Spleen (tissue), 11 donors: ENCODE measurements around the gene IL1R2. TPM values are rescaled to one million over a fixed set of nuclear protein-coding genes. Genes with fewer than 3 reads are reported as not detected.

Experiments
- DNase-seq: peaks from one replicate; pipeline ENCODE4 v3.0.0-alpha.2; 2020
- H3K27ac ChIP-seq, 8 donors: fragments of 200-600 bp; sonication (generic) in 7 of 8; 1 replicate in 4 of 8; 2 replicates in 4 of 8; pipeline versions ENCODE4 v1.5.0 to v1.8.0; 2016 to 2021; ENCODE audit warnings: inconsistent platforms in 4 of 8, mild to moderate bottlenecking in 4 of 8, moderate library complexity in 1 of 8
- H3K27me3 ChIP-seq, 7 donors: fragments of 200-600 bp; sonication (generic) in 6 of 7; replicated peaks in 1 of 7; 1 replicate in 4 of 7; 2 replicates in 3 of 7; pipeline versions ENCODE4 v1.5.0 to v1.8.0; 2016 to 2021; ENCODE audit warnings: inconsistent platforms in 3 of 7, mild to moderate bottlenecking in 1 of 7
- H3K36me3 ChIP-seq, 6 donors: fragments of 200-600 bp; sonication (generic) in 5 of 6; 1 replicate in 4 of 6; 2 replicates in 2 of 6; pipeline versions ENCODE4 v1.5.0 to v1.8.0; 2016 to 2021; ENCODE audit warnings: inconsistent platforms in 2 of 6
- H3K4me1 ChIP-seq, 6 donors: fragments of 200-600 bp; sonication (generic) in 5 of 6; 1 replicate in 3 of 6; 2 replicates in 3 of 6; pipeline versions ENCODE4 v1.5.0 to v1.8.0; 2016 to 2021; ENCODE audit warnings: inconsistent platforms in 3 of 6
- H3K4me3 ChIP-seq, 8 donors: fragments of 200-600 bp; sonication (generic) in 7 of 8; 1 replicate in 4 of 8; 2 replicates in 4 of 8; pipeline versions ENCODE4 v1.5.0 to v1.8.0; 2016 to 2021; ENCODE audit warnings: inconsistent platforms in 4 of 8, mild to moderate bottlenecking in 4 of 8, moderate library complexity in 2 of 8
- H3K9me3 ChIP-seq, 8 donors: fragments of 200-600 bp; sonication (generic) in 7 of 8; 1 replicate in 4 of 8; 2 replicates in 4 of 8; pipeline versions ENCODE4 v1.5.0 to v1.8.0; 2016 to 2021; ENCODE audit warnings: inconsistent platforms in 4 of 8
- CTCF ChIP-seq, 11 experiments: fragments of 200-600 bp in 7 of 11; fragments of 450-650 bp in 4 of 11; sonication (generic) in 4 of 11; IDR thresholded peaks in 8 of 11; conservative IDR thresholded peaks in 3 of 11; 1 replicate in 7 of 11; 2 replicates in 4 of 11; pipeline versions ENCODE4 v1.4.0 to v1.8.0; 2016 to 2021; ENCODE audit warnings: antibody characterized with exemption in 11 of 11, inconsistent platforms in 4 of 11, mild to moderate bottlenecking in 1 of 11
- POLR2A ChIP-seq, 3 donors: fragments of 450-650 bp; IDR thresholded peaks; one replicate each; pipeline ENCODE4 v1.5.1; 2017; ENCODE audit warnings: antibody characterized with exemption in 3 of 3, mild to moderate bottlenecking in 1 of 3
- POLR2AphosphoS5 ChIP-seq, 3 donors: sonication (generic); formaldehyde crosslinking; IDR thresholded peaks; one replicate each; pipeline ENCODE4 v1.5.1; 2017; ENCODE audit warnings: antibody characterized with exemption in 3 of 3
- WGBS, 5 donors: extraction: QIAGEN DNeasy Blood & Tissue Kit in 3 of 5; methylation state at CpG; one replicate each; pipeline versions ENCODE4 v1.1.5 to v1.1.7; 2013 to 2018; 5-methylcytosine and 5-hydroxymethylcytosine counted together
- intact Hi-C: fragments of 100-400 bp; cut with DNase I; formaldehyde crosslinking; loops from one replicate; pipeline ENCODE4 v1.15.0; 2023; ENCODE audit warnings: low total_unique reads
- polyA plus RNA-seq, 3 donors: library from polyadenylated mRNA; stranded (reverse); fragments of 200-250 nt; gene quantifications; one replicate each; pipeline ENCODE4 v1.2.1, GENCODE V29; 2013
- total RNA-seq, 7 donors: library from RNA; depleted of rRNA in 3 of 7; stranded (reverse); fragments of >200 nt in 3 of 7; fragmentation: NEBNext Ultra II Directional in 4 of 7; extraction: Animal tissue kit (Norgen Biotek cat#: 25700) in 4 of 7; gene quantifications; one replicate each; pipeline versions ENCODE4 v1.1.0 to v1.2.1, GENCODE V29; 2016 to 2021
- donor health status: healthy with polysubstance abuse.
- donor health status: DM: no; HTN: no; CAD: no; lungs with moderate emphysema.
- donor health status: DM: no; HTN: no; CAD: no.
- donor health status: Bipolar disorder and iron deficiency.
- donor health status: healthy.
- donor health status: DM: no; HTN: no; CAD: no.
- donor health status: DM: yes; HTN: yes; CAD: no.

Gene IL1R2
- total and polyA plus RNA-seq, 10 donors = 20.1 to 607 (median 116) TPM

- intact Hi-C loops = no loop called here
- DNase-seq = no peak
- Histone ChIP-seq H3K4me1 (peaks cover 0 to 21% (median 2%) of the 10 kb centered on the region in 6 donors), H3K27ac (peak overlapping the region in 4 of 8 donors; percentile 73 to 94 (median 86)), H3K27me3 (no peaks in the 10 kb centered on the region), H3K9me3 (peaks cover 0 to 11% (median 2%) of the 10 kb centered on the region in 8 donors), H3K36me3 (no peaks in the 10 kb centered on the region), H3K4me3 (no peak overlapping the region)
- TF ChIP-seq CTCF (IDR thresholded peaks at IDR 0.05 in 8 of 11, conservative IDR thresholded peaks at IDR 0.05 in 3 of 11) (no peak), POLR2A (IDR thresholded peaks at IDR 0.05) (no peak)
- 50 to 71% (median 64%) methylated on average over 4 of the region's 4 CpGs for WGBS, 5 donors
These were observed 35.0 kb upstream of the IL1R2 start for GRCh38 chr2:101956465-101957438.

- Histone ChIP-seq H3K9me3 (peaks cover 0 to 11% (median 2%) of the 10 kb centered on the region in 8 donors), H3K27ac (peak overlapping the region in 7 of 8 donors; percentile 41 to 94 (median 76)), H3K4me3 (peak overlapping the region in 1 of 8 donors; percentile 23), H3K36me3 (no peaks in the 10 kb centered on the region), H3K4me1 (peaks cover 0 to 24% (median 2%) of the 10 kb centered on the region in 6 donors), H3K27me3 (no peaks in the 10 kb centered on the region)
- DNase-seq = no peak
- WGBS, 5 donors = 0 to 42% (median 0%) methylated on average over 2 of the region's 2 CpGs
- intact Hi-C loops = no loop called here
- no peak for TF ChIP-seq POLR2AphosphoS5 (IDR thresholded peaks at IDR 0.05)
- no peak for TF ChIP-seq POLR2A (IDR thresholded peaks at IDR 0.05)
- no peak for TF ChIP-seq CTCF (IDR thresholded peaks at IDR 0.05 in 8 of 11, conservative IDR thresholded peaks at IDR 0.05 in 3 of 11)
These were observed 33.7 kb upstream of the IL1R2 start for GRCh38 chr2:101958061-101958460.

- peaks cover 0 to 11% (median 2%) of the 10 kb centered on the region in 8 donors for H3K9me3 ChIP-seq
- TF ChIP-seq POLR2AphosphoS5 (IDR thresholded peaks at IDR 0.05) (no peak), CTCF (IDR thresholded peaks at IDR 0.05 in 8 of 11, conservative IDR thresholded peaks at IDR 0.05 in 3 of 11) (no peak), POLR2A (IDR thresholded peaks at IDR 0.05) (no peak)
- peaks cover 0 to 30% (median 2%) of the 10 kb centered on the region in 6 donors for H3K4me1 ChIP-seq
- no peaks in the 10 kb centered on the region for H3K27me3 ChIP-seq
- intact Hi-C loops = no loop called here
- H3K27ac ChIP-seq = peak overlapping the region in 7 of 8 donors; percentile 78 to 94 (median 89)
- peak; percentile 68 for DNase-seq
- WGBS, 5 donors = 64 to 84% (median 79%) methylated on average over 7 of the region's 7 CpGs
- H3K36me3 ChIP-seq = no peaks in the 10 kb centered on the region
- H3K4me3 ChIP-seq = peak overlapping the region in 1 of 8 donors; percentile 59
These were observed 30.9 kb upstream of the IL1R2 start for GRCh38 chr2:101960819-101961337.
